Left ventricle myocardium inferior (tissue), 1 donor: ENCODE measurements around the gene CACNA1F. TPM values are rescaled to one million over a fixed set of nuclear protein-coding genes. Genes with fewer than 3 reads are reported as not detected.
A peak's percentile ranks its signal among the peaks of the same experiment; 100 is the strongest.

Source experiments
- DNase-seq: peaks from one replicate; pipeline ENCODE4 v3.0.0-alpha.2; 2020
- H3K27ac ChIP-seq: fragments of 200-600 bp; replicated peaks from 2 replicates; pipeline ENCODE4 v1.8.0; 2021
- H3K27me3 ChIP-seq: fragments of 200-600 bp; 2 replicates; pipeline ENCODE4 v1.8.0; 2021; ENCODE audit warnings: low read depth
- H3K36me3 ChIP-seq: fragments of 200-600 bp; 2 replicates; pipeline ENCODE4 v1.8.0; 2021
- H3K4me1 ChIP-seq: fragments of 200-600 bp; 2 replicates; pipeline ENCODE4 v1.8.0; 2021
- H3K4me3 ChIP-seq: fragments of 200-600 bp; 2 replicates; pipeline ENCODE4 v1.8.0; 2021; ENCODE audit warnings: mild to moderate bottlenecking, moderate library complexity
- H3K9me3 ChIP-seq: fragments of 200-600 bp; replicated peaks from 2 replicates; pipeline ENCODE4 v1.8.0; 2021
- CTCF ChIP-seq: fragments of 200-600 bp; IDR thresholded peaks from 2 replicates; pipeline ENCODE4 v1.8.0; 2021; ENCODE audit warnings: antibody characterized with exemption, mild to moderate bottlenecking, borderline replicate concordance
- intact Hi-C: fragments of 100-400 bp; cut with micrococcal nuclease; formaldehyde crosslinking; loops from one replicate; pipeline ENCODE4 v1.11.0; 2022
- total RNA-seq: library from RNA; stranded (reverse); fragmentation: NEBNext Ultra II Directional; extraction: Animal tissue kit (Norgen Biotek cat#: 25700); gene quantifications from one replicate; pipeline ENCODE4 v1.2.1, GENCODE V29; 2021
- donor health status: DM: no; HTN: yes; CAD: no; lungs with severe emphysema.

CACNA1F gene
- total RNA-seq, 1 donor from 2014 or later, result 0.08 TPM

DNA sequence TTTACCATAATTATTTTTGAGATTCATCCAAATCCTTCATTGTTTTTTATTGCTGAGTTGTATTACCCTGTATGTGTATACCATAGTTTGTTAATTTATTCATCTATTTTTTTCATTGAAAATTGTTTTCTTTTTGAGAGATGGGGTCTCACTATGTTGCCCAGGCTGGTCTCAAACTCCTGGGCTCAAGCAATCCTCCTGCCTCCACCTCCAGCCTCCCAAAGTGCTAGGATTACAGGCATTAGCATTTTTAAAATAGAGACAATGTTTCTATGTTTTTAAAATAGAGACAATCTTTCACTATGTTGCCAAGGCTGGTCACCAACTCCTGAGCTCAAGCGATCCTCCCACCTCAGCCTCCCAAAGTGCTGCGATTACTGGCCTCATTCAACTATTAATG lies 72.2 kb downstream of the CACNA1F start:
- intact Hi-C loops, result no loop called here
- H3K27me3 ChIP-seq, result no peaks in the 10 kb centered on the region

DNA sequence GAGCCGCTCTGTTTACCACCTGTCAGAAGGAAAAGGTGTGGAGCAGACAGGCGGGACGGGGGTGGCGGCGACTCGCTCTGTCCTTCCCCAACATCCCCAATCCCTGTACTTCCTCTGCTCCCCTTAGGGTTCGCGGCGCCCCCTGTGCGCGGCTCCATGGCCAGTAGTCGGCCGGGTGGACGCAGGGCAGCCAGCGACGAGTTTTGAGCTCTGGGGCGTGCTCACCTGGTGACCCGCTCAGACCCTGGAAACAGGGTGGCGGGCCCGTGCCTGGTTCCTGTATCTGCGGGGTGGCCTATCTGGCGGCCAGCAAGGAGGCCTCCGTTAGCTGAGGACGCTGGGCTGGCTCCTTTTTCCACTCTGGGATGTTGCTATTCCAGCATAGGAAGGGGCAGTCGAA lies 75.9 kb downstream of the CACNA1F start:
- Histone ChIP-seq H3K9me3 (no peaks in the 10 kb centered on the region), H3K27me3 (no peaks in the 10 kb centered on the region), H3K4me1 (no peaks in the 10 kb centered on the region), H3K4me3 (no peak overlapping the region), H3K27ac (no peak overlapping the region), H3K36me3 (no peaks in the 10 kb centered on the region)
- TF ChIP-seq CTCF, result no peak
- intact Hi-C loops, result no loop called here
- no peak for DNase-seq

More for the DNA sequence above, 72.2 kb downstream of the CACNA1F start:
- no peaks in the 10 kb centered on the region for H3K9me3 ChIP-seq
- no peak for TF ChIP-seq CTCF
- DNase-seq, result no peak
- H3K36me3 ChIP-seq, result no peaks in the 10 kb centered on the region
- H3K4me1 ChIP-seq, result peaks cover 10% of the 10 kb centered on the region
- no peak overlapping the region for H3K4me3 ChIP-seq
- no peak overlapping the region for H3K27ac ChIP-seq

DNA sequence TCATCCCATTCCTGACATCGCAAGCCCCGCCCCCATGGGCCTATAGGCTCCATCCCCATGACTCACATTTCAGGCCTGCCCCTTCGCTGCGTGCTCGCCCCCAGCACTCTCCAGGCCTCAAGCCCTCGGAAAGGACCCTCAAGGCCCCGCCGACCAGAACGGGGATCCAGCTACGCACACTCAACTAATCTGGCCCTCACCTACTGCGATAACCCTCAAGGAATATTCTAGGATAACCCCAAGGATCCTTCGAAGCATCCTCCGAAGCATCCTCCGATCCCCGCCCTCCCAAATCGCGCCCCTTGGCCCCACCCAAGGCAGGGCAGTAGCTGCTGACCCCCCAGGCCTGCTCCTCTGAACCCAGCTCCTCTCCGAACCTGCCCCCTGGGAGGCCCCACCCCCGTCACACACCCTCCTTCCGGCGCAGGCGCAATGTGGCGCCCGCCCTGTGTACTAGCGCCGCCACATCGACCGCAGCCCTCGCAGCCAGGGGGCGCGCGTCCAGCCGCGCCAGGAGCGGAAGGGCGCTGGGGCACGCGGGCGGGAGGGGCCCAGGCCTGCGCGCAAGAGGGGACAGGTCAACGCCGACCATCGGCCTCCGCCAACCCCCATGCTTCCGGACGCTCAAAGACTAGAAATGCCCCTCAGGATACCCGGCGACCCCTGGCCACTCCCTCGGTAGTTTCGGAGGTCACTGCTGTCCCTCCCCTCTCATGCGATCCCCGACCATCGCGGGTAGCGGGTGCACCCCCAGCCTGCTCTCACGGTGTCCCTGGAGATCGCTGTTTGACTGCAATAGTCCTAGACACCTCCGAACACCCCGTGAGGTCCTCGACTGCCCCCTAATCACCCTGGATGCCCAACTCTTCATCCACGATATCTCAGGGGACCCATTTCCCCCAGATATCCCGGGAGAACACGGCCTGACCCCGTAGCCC lies 77.0 kb downstream of the CACNA1F start:
- H3K4me3 ChIP-seq, result peak overlapping the region; percentile 71
- H3K9me3 ChIP-seq, result no peaks in the 10 kb centered on the region
- no peaks in the 10 kb centered on the region for H3K4me1 ChIP-seq
- TF ChIP-seq CTCF, result peak; percentile 79
- peak overlapping the region; percentile 96 for H3K27ac ChIP-seq
- no peaks in the 10 kb centered on the region for H3K36me3 ChIP-seq
- DNase-seq, result peak; percentile 91
- intact Hi-C loops, result no loop called here
- no peaks in the 10 kb centered on the region for H3K27me3 ChIP-seq

- DNase-seq, result no peak
- intact Hi-C loops, result no loop called here
Observed at GRCh38 chrX:49155243-49155899, 77.8 kb downstream of the CACNA1F start.

More at GRCh38 chrX:49155243-49155899, 77.8 kb downstream of the CACNA1F start:
- no peaks in the 10 kb centered on the region for H3K4me1 ChIP-seq
- no peaks in the 10 kb centered on the region for H3K9me3 ChIP-seq
- H3K36me3 ChIP-seq, result no peaks in the 10 kb centered on the region
- H3K4me3 ChIP-seq, result peak overlapping the region; percentile 71
- no peaks in the 10 kb centered on the region for H3K27me3 ChIP-seq
- peak overlapping the region; percentile 96 for H3K27ac ChIP-seq
- TF ChIP-seq CTCF, result no peak

Other genes starting within 250 kb of the CACNA1F start
- 20.7 TPM for gene GRIPAP1, start 231.1 kb downstream of the CACNA1F start, total RNA-seq
- gene TFE3, start 190.0 kb downstream of the CACNA1F start, total RNA-seq, result 19.2 TPM
- 1.6 TPM for gene CCDC120, start 174.3 kb downstream of the CACNA1F start, total RNA-seq
- 8.7 TPM for gene PRAF2, start 159.3 kb downstream of the CACNA1F start, total RNA-seq
- gene WDR45, start 153.5 kb downstream of the CACNA1F start, total RNA-seq, result 80.4 TPM
- 18.1 TPM for gene GPKOW, start 109.6 kb downstream of the CACNA1F start, total RNA-seq
- 2.4 TPM for gene MAGIX, start 70.6 kb downstream of the CACNA1F start, total RNA-seq
- gene PLP2, start 61.4 kb downstream of the CACNA1F start, total RNA-seq, result 42.1 TPM
- gene PRICKLE3, start 47.0 kb downstream of the CACNA1F start, total RNA-seq, result 9.7 TPM
- gene SYP, start 33.1 kb downstream of the CACNA1F start, total RNA-seq, result 1.6 TPM
- gene CCDC22, start 2.1 kb upstream of the CACNA1F start, total RNA-seq, result 10.6 TPM
- gene FOXP3, start 31.4 kb upstream of the CACNA1F start, total RNA-seq, result not detected
- gene PPP1R3F, start 36.5 kb upstream of the CACNA1F start, total RNA-seq, result 25.3 TPM
- gene GAGE10, start 70.3 kb upstream of the CACNA1F start, total RNA-seq, result not detected
- not detected for gene GAGE12J, start 88.7 kb upstream of the CACNA1F start, total RNA-seq
- not detected for gene GAGE13, start 98.2 kb upstream of the CACNA1F start, total RNA-seq